ENCODE measurements around the gene STRADA. TPM values are rescaled to one million over a fixed set of nuclear protein-coding genes. Genes with fewer than 3 reads are reported as not detected.

STRADA gene
- total and polyA plus RNA-seq, 2 of the 8 experiments (the other 6 are each of a cell fraction or from before 2014, with no cell fraction given): 35.6 to 43.3 TPM

DNA sequence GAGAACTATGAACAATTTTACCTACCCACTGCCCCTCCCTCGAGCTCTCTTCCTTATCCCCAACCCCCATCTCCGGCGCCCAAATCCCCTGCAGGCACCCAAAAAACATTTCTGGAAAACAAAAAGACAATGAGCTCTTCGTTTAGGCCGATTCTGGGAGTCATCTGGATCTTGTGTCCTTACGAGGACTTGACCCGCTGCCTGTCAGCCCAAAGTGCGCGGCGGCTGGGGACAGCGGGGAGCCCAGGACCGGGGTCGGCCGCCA lies 524 bp downstream of the STRADA start (continued):
- TF ChIP-seq, protein P1, sequence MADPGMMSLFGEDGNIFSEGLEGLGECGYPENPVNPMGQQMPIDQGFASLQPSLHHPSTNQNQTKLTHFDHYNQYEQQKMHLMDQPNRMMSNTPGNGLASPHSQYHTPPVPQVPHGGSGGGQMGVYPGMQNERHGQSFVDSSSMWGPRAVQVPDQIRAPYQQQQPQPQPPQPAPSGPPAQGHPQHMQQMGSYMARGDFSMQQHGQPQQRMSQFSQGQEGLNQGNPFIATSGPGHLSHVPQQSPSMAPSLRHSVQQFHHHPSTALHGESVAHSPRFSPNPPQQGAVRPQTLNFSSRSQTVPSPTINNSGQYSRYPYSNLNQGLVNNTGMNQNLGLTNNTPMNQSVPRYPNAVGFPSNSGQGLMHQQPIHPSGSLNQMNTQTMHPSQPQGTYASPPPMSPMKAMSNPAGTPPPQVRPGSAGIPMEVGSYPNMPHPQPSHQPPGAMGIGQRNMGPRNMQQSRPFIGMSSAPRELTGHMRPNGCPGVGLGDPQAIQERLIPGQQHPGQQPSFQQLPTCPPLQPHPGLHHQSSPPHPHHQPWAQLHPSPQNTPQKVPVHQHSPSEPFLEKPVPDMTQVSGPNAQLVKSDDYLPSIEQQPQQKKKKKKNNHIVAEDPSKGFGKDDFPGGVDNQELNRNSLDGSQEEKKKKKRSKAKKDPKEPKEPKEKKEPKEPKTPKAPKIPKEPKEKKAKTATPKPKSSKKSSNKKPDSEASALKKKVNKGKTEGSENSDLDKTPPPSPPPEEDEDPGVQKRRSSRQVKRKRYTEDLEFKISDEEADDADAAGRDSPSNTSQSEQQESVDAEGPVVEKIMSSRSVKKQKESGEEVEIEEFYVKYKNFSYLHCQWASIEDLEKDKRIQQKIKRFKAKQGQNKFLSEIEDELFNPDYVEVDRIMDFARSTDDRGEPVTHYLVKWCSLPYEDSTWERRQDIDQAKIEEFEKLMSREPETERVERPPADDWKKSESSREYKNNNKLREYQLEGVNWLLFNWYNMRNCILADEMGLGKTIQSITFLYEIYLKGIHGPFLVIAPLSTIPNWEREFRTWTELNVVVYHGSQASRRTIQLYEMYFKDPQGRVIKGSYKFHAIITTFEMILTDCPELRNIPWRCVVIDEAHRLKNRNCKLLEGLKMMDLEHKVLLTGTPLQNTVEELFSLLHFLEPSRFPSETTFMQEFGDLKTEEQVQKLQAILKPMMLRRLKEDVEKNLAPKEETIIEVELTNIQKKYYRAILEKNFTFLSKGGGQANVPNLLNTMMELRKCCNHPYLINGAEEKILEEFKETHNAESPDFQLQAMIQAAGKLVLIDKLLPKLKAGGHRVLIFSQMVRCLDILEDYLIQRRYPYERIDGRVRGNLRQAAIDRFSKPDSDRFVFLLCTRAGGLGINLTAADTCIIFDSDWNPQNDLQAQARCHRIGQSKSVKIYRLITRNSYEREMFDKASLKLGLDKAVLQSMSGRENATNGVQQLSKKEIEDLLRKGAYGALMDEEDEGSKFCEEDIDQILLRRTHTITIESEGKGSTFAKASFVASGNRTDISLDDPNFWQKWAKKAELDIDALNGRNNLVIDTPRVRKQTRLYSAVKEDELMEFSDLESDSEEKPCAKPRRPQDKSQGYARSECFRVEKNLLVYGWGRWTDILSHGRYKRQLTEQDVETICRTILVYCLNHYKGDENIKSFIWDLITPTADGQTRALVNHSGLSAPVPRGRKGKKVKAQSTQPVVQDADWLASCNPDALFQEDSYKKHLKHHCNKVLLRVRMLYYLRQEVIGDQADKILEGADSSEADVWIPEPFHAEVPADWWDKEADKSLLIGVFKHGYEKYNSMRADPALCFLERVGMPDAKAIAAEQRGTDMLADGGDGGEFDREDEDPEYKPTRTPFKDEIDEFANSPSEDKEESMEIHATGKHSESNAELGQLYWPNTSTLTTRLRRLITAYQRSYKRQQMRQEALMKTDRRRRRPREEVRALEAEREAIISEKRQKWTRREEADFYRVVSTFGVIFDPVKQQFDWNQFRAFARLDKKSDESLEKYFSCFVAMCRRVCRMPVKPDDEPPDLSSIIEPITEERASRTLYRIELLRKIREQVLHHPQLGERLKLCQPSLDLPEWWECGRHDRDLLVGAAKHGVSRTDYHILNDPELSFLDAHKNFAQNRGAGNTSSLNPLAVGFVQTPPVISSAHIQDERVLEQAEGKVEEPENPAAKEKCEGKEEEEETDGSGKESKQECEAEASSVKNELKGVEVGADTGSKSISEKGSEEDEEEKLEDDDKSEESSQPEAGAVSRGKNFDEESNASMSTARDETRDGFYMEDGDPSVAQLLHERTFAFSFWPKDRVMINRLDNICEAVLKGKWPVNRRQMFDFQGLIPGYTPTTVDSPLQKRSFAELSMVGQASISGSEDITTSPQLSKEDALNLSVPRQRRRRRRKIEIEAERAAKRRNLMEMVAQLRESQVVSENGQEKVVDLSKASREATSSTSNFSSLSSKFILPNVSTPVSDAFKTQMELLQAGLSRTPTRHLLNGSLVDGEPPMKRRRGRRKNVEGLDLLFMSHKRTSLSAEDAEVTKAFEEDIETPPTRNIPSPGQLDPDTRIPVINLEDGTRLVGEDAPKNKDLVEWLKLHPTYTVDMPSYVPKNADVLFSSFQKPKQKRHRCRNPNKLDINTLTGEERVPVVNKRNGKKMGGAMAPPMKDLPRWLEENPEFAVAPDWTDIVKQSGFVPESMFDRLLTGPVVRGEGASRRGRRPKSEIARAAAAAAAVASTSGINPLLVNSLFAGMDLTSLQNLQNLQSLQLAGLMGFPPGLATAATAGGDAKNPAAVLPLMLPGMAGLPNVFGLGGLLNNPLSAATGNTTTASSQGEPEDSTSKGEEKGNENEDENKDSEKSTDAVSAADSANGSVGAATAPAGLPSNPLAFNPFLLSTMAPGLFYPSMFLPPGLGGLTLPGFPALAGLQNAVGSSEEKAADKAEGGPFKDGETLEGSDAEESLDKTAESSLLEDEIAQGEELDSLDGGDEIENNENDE (IDR thresholded peaks at IDR 0.05; ENCODE audit: insufficient replicate concordance, low read length): no peak
- TF ChIP-seq RXRA (IDR thresholded peaks at IDR 0.05; ENCODE audit: insufficient read depth, low read depth, low read length): no peak
- TF ChIP-seq RFX5 (IDR thresholded peaks at IDR 0.05; ENCODE audit: borderline replicate concordance, low read depth, low read length): no peak
- TF ChIP-seq CREB1 (IDR thresholded peaks at IDR 0.05): no peak

Data from H1 (cell line).